ENCODE measurements around the gene PRAMEF12.
"Not testable (repeated sequence)": the region's sequence is repeated elsewhere in the genome, so short reads cannot be mapped to it uniquely, and the experiment has no call there.

Gene PRAMEF12

GRCh38 chr1:12770620-12771019 is 2.9 kb upstream of the PRAMEF12 start:
- DNase-seq (ENCODE audit: low read depth): no peak

GRCh38 chr1:12771186-12771585 is 2.4 kb upstream of the PRAMEF12 start:
- DNase-seq (ENCODE audit: low read depth): no peak

GRCh38 chr1:12772520-12772919 is 1.0 kb upstream of the PRAMEF12 start:
- DNase-seq (ENCODE audit: low read depth): no peak

- DNase-seq (ENCODE audit: low read depth): no peak
Observed at GRCh38 chr1:12774801-12775345, 1.3 kb downstream of the PRAMEF12 start.

- no peak for DNase-seq (ENCODE audit: low read depth)
Observed at GRCh38 chr1:12775443-12775842, 1.9 kb downstream of the PRAMEF12 start.

GRCh38 chr1:12776801-12777557 is 3.4 kb downstream of the PRAMEF12 start:
- DNase-seq (ENCODE audit: low read depth): no peak

GRCh38 chr1:12778061-12778460 is 4.5 kb downstream of the PRAMEF12 start:
- no peak for DNase-seq (ENCODE audit: low read depth)

GRCh38 chr1:12778907-12779306 is 5.4 kb downstream of the PRAMEF12 start:
- no peak for DNase-seq (ENCODE audit: low read depth)

- not testable (repeated sequence) for DNase-seq (ENCODE audit: low read depth)
Observed at GRCh38 chr1:12781488-12781887, 8.0 kb downstream of the PRAMEF12 start.

GRCh38 chr1:12783783-12784182 is 10.2 kb downstream of the PRAMEF12 start:
- DNase-seq (ENCODE audit: low read depth): peak; percentile 20

- DNase-seq (ENCODE audit: low read depth): not testable (repeated sequence)
Observed at GRCh38 chr1:12784729-12785128, 11.2 kb downstream of the PRAMEF12 start.

GRCh38 chr1:12791097-12791496 is 17.6 kb downstream of the PRAMEF12 start, which contains the start of gene PRAMEF1:
PRAMEF1 (plus strand) TSS chr1:12791397; CDS start chr1:12793228, 1,831 bp downstream.
- DNase-seq (ENCODE audit: low read depth): not testable (repeated sequence)

- DNase-seq (ENCODE audit: low read depth): no peak
Observed at GRCh38 chr1:12798911-12799310, 25.4 kb downstream of the PRAMEF12 start.

- no peak for DNase-seq (ENCODE audit: low read depth)
Observed at GRCh38 chr1:12799730-12800129, 26.2 kb downstream of the PRAMEF12 start.

- no peak for DNase-seq (ENCODE audit: low read depth)
Observed at GRCh38 chr1:12809933-12810332, 36.4 kb downstream of the PRAMEF12 start.

GRCh38 chr1:12810691-12811408 is 37.3 kb downstream of the PRAMEF12 start:
- DNase-seq (ENCODE audit: low read depth): peak; percentile 81

- no peak for DNase-seq (ENCODE audit: low read depth)
Observed at GRCh38 chr1:12811409-12811784, 37.9 kb downstream of the PRAMEF12 start.

- not testable (repeated sequence) for DNase-seq (ENCODE audit: low read depth)
Observed at GRCh38 chr1:12819061-12819460, 45.5 kb downstream of the PRAMEF12 start.

Measured in HS-27A (cell line).